Measurements from ENCODE around the gene UBE4B.
"Not testable (repeated sequence)": the region's sequence is repeated elsewhere in the genome, so short reads cannot be mapped to it uniquely, and the experiment has no call there.

The UBE4B gene

DNA sequence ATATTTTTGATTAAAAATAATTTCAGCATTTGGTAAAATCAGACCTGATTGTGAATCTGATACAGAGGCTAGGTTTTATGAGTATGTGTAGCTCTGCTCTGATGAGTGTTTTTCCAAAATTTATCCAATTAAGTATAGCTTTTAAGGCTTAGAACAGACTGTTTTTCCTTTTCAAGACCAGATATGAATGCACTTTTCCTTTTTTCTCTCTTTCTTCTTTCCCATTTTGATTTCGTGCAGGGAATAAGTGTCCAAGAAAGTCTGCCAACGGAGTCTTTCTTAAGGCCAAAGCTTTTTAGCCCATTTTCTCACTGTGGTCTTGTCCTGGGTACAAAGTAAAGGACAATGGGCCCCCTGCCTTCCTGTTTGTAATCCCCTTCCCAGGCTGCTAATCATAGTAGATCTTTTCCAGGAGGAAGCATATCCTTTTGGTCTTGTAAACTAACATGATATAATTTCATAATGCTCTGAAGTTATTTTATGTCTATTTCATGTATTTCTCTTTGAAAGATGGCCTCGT is 180.5 kb downstream of the UBE4B start:
- no peak for DNase-seq

DNA sequence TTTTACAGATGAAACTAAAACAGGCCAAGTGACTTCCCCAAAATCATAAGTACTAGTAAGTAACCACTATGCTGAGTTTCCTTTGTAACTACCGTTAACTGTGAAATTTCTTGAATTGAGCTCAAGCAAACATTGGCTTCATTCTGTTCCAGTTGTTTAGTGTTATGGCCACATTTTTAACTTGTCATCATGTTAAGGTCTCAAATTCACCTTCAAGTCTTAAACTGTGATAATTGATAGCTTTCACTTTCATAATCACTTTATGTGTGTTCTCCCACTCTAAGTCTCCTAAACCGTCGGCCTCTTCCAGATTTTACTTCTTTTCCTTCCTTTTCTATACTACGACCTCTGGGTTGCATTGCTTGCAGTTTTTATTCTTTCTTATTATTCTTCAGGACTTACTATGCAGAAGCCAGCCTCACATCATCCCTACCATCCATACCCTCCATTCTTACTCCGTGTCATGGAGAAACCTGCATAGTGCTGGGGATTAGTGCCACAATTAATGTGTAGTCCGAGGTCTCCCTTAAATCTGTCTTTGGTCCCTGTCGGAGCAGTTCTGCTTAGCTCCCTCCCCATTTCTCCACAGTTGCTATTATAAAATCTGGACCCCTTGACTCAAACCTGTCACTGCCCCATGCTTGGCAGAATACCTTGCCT is 183.5 kb downstream of the UBE4B start:
- DNase-seq, result no peak

DNA sequence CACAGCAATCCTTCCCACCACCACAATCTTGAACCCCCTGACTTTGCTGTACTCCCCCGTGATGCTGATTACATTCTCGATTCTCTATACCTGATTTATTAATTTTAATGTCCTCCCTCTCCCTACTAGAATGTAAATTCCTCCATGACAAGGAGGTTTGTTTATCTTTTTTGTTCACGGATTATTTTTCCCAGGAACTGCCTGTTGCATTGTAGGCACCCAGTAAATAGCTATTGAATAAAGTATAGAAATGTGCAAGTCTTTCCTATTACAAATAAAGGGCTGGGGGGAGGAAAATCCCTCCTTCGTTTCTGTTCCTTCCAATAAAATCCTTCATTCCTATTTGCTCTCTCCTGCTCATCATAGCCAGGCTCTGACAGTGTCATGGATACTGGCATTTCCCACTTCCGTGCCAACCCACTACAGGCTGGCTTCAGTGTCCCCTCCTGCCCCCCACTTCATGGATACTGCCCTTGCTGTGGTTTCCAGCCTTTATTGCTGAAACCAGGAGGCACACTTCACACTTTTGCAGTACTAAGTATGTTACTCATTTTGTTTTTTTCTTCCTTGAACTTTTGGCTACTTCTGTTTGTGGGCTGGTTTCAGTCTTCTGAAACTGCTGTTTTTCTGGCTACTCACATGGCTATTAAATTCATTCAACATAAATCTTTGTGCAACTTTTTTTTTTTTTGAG is 185.1 kb downstream of the UBE4B start:
- DNase-seq, result no peak

DNA sequence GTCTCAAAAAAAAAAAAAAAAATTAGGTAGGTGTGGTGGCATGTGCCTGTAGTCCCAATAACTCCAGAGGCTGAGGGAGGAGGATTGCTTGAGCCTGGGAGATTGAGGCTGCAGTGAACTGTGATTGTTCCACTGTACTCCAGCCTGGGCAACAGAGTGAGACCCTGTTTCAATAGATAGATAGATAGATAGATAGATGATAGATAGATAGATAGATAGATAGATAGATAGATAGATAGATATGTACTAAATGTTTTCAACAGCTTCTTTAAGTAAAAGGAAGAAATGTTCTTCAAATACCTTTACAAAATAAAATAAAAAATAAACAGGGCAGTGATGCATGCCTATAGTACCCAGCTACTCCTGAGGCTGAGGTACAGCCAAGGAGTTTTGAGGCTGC is 187.4 kb downstream of the UBE4B start:
- no peak for DNase-seq

DNA sequence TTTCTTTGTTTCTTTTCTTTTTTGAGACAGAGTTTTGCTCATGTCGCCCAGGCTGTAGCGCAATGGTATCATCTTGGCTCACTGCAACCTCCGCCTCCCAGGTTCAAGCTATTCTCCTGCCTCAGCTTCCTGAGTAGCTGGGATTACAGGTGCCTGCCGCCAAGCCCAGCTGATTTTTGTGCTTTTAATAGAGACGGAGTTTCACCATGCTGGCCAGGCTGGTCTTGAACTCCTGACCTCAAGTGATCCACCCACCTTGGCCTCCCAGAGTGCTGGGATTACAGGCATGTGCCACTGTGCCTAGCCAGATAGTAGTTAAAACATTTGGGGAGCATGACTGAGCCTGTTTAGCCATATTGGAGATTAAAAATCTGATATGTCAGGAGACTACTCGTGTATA is 187.9 kb downstream of the UBE4B start:
- DNase-seq, result not testable (repeated sequence)

DNA sequence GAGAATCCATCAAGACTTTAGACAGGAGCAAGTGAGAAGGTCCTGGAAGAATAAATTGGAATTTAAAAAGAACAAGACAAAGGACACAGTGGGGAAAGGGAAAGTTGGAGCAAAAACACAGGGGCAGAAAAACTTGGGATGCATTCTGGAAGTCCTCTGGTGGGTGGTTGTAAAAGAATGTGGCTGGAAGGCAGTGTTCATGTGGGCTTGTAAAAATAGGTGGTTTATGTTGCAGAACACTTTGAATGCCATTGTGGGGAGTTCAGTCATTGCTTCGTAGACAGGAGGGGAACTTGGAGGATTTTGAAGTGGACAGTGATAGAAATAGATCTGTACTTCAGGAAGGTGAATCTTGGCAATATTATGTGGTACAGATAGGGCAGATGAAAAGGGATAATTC is 192.8 kb downstream of the UBE4B start:
- no peak for DNase-seq

DNA sequence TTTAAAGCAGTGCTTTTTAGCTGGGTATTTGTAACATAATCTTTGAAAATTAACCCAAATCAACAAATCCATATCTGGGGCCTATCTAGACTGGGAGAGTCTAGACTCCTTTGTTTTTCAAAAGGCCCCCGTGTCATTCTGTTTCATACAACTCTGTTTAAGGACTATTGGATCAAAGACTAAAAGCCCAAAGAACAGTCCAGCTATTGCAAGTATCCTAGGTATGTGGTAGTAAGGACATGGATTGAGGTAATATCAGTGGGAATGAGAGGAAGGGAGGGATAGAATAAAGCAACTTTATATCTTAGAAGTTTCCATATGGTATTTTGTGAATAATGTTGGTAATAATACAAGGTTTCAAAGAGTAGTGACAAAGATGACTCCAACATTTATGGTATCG is 195.8 kb downstream of the UBE4B start:
- no peak for DNase-seq

DNA sequence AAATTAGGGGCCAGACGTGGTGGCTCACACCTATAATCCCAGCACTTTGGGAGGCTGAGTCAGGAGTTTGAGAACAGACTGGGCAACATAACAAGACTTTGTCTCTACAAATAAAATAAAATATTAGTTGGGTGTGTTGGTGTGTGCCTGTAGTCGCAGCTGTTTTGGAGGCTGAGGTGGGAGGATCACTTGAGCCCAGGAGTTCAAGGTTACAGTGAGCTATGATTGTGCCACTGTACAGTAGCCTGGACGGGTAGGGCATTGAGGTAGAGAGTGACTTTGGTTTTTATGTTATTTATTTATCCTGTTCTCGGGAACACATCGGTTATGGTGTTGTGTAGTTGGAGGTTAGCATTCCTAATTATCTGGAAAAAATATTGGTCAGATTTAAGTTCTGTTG is 197.1 kb downstream of the UBE4B start:
- DNase-seq, result no peak
